ENCODE data around the gene RALGAPB.

RALGAPB gene

GRCh38 chr20:38519426-38519825 is 46.8 kb downstream of the RALGAPB start:
- H3K14ac ChIP-seq (ENCODE audit: low read length in 2 of 2): no peak overlapping the region
- H2BK5ac ChIP-seq (ENCODE audit: low read depth, low read length, poor library complexity, severe bottlenecking): no peak overlapping the region
- DNase-seq: no peak
- no peak overlapping the region for H2BK120ac ChIP-seq (ENCODE audit: low read depth, low read length)
- no peak overlapping the region for H3K18ac ChIP-seq (ENCODE audit: low read depth in 1 of 2, low read length in 2 of 2)
- H3K36me3 ChIP-seq (ENCODE audit: control insufficient read depth in 1 of 2, insufficient read depth in 2 of 2, low read depth in 1 of 2, low read length in 2 of 2): peaks cover 13 to 54% of the 10 kb centered on the region in 2 experiments
- H3K4me3 ChIP-seq (ENCODE audit: insufficient read depth in 1 of 2, low read depth in 1 of 2, low read length in 2 of 2): no peak overlapping the region
- no peak overlapping the region for H3K23ac ChIP-seq (ENCODE audit: low read length in 2 of 2)
- H4K8ac ChIP-seq (ENCODE audit: low read length): no peak overlapping the region
- no peak overlapping the region for H2AFZ ChIP-seq (ENCODE audit: low read depth, low read length)
- no peak overlapping the region for H2BK12ac ChIP-seq (ENCODE audit: low read length in 2 of 2)
- no peaks in the 10 kb centered on the region for H3K27me3 ChIP-seq (ENCODE audit: control insufficient read depth in 1 of 2, insufficient read depth in 1 of 2, low read length in 2 of 2)
- no peak overlapping the region for H2AK5ac ChIP-seq (ENCODE audit: low read length, severe bottlenecking)
- H4K91ac ChIP-seq (ENCODE audit: low read length): no peak overlapping the region
- no peaks in the 10 kb centered on the region for H3K4me1 ChIP-seq (ENCODE audit: control insufficient read depth, insufficient read depth, low read depth, low read length)
- 100% methylated on average over 1 of the region's 1 CpG for WGBS
- H3K4me2 ChIP-seq (ENCODE audit: low read length, poor library complexity, severe bottlenecking): no peak overlapping the region
- H3K27ac ChIP-seq (ENCODE audit: low read length, poor library complexity, severe bottlenecking): no peak overlapping the region
- peaks cover 11% of the 10 kb centered on the region for H3K79me1 ChIP-seq (replicated peaks; ENCODE audit: low read length, poor library complexity, severe bottlenecking)
- no peak overlapping the region for H3K4ac ChIP-seq (ENCODE audit: low read depth in 1 of 2, low read length in 2 of 2)
- H3K9ac ChIP-seq (ENCODE audit: low read length): no peak overlapping the region
- no peak overlapping the region for H2BK15ac ChIP-seq (ENCODE audit: low read depth, poor library complexity, severe bottlenecking)
- no peaks in the 10 kb centered on the region for H3K9me3 ChIP-seq (ENCODE audit: control insufficient read depth, low read length)

DNA sequence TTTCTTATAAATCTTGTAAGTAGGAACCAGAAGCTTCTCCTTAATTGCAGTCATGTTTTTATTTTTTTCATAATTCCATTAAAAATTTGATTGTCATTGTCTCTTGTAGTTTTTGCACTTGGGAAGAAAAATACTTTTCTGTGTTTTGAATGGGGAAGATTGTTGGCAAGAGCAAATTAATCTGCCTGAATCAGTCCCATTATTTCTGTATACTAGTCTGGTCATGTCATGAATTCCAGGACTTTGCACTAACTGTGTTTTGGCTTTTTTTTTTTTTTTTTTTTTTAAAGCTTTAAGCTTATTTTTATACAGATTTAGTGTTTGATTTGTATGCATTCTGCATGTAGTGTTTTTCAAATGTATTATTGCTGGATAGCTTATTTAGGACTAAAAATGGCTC is 47.6 kb downstream of the RALGAPB start:
- no peak overlapping the region for H3K18ac ChIP-seq (ENCODE audit: low read depth in 1 of 2, low read length in 2 of 2)

GRCh38 chr20:38523697-38524096 is 51.1 kb downstream of the RALGAPB start:
- no peak overlapping the region for H3K4me2 ChIP-seq (ENCODE audit: low read length, poor library complexity, severe bottlenecking)
- H2BK120ac ChIP-seq (ENCODE audit: low read depth, low read length): no peak overlapping the region
- no peak overlapping the region for H3K27ac ChIP-seq (ENCODE audit: low read length, poor library complexity, severe bottlenecking)
- no peaks in the 10 kb centered on the region for H3K4me1 ChIP-seq (ENCODE audit: control insufficient read depth, insufficient read depth, low read depth, low read length)
- 91% methylated on average over 1 of the region's 1 CpG for WGBS
- H3K36me3 ChIP-seq (ENCODE audit: control insufficient read depth in 1 of 2, insufficient read depth in 2 of 2, low read depth in 1 of 2, low read length in 2 of 2): peaks cover 13 to 62% of the 10 kb centered on the region in 2 experiments
- peaks cover 9% of the 10 kb centered on the region for H3K79me1 ChIP-seq (replicated peaks; ENCODE audit: low read length, poor library complexity, severe bottlenecking)
- H4K8ac ChIP-seq (ENCODE audit: low read length): no peak overlapping the region
- H2BK5ac ChIP-seq (ENCODE audit: low read depth, low read length, poor library complexity, severe bottlenecking): no peak overlapping the region
- no peak overlapping the region for H3K9ac ChIP-seq (ENCODE audit: low read length)
- no peak overlapping the region for H4K91ac ChIP-seq (ENCODE audit: low read length)
- H3K4me3 ChIP-seq (ENCODE audit: insufficient read depth in 1 of 2, low read depth in 1 of 2, low read length in 2 of 2): no peak overlapping the region
- H3K27me3 ChIP-seq (ENCODE audit: control insufficient read depth in 1 of 2, insufficient read depth in 1 of 2, low read length in 2 of 2): no peaks in the 10 kb centered on the region
- H2AK5ac ChIP-seq (ENCODE audit: low read length, severe bottlenecking): no peak overlapping the region
- no peak overlapping the region for H2BK12ac ChIP-seq (ENCODE audit: low read length in 2 of 2)
- no peaks in the 10 kb centered on the region for H3K9me3 ChIP-seq (ENCODE audit: control insufficient read depth, low read length)
- no peak overlapping the region for H3K23ac ChIP-seq (ENCODE audit: low read length in 2 of 2)
- H3K14ac ChIP-seq (ENCODE audit: low read length in 2 of 2): no peak overlapping the region
- DNase-seq: peak; percentile 45
- no peak overlapping the region for H2BK15ac ChIP-seq (ENCODE audit: low read depth, poor library complexity, severe bottlenecking)
- no peak overlapping the region for H2AFZ ChIP-seq (ENCODE audit: low read depth, low read length)
- no peak overlapping the region for H3K18ac ChIP-seq (ENCODE audit: low read depth in 1 of 2, low read length in 2 of 2)
- H3K4ac ChIP-seq (ENCODE audit: low read depth in 1 of 2, low read length in 2 of 2): no peak overlapping the region

More for the DNA sequence above, 47.6 kb downstream of the RALGAPB start:
- no peak overlapping the region for H3K23ac ChIP-seq (ENCODE audit: low read length in 2 of 2)
- H3K9ac ChIP-seq (ENCODE audit: low read length): no peak overlapping the region
- H2BK15ac ChIP-seq (ENCODE audit: low read depth, poor library complexity, severe bottlenecking): no peak overlapping the region
- no peak overlapping the region for H2AK5ac ChIP-seq (ENCODE audit: low read length, severe bottlenecking)
- no peak overlapping the region for H2BK12ac ChIP-seq (ENCODE audit: low read length in 2 of 2)
- H3K4me1 ChIP-seq (ENCODE audit: control insufficient read depth, insufficient read depth, low read depth, low read length): no peaks in the 10 kb centered on the region
- H2BK120ac ChIP-seq (ENCODE audit: low read depth, low read length): no peak overlapping the region
- no peak overlapping the region for H2AFZ ChIP-seq (ENCODE audit: low read depth, low read length)
- peaks cover 13 to 57% of the 10 kb centered on the region in 2 experiments for H3K36me3 ChIP-seq (ENCODE audit: control insufficient read depth in 1 of 2, insufficient read depth in 2 of 2, low read depth in 1 of 2, low read length in 2 of 2)
- no peak overlapping the region for H4K91ac ChIP-seq (ENCODE audit: low read length)
- no peak overlapping the region for H2BK5ac ChIP-seq (ENCODE audit: low read depth, low read length, poor library complexity, severe bottlenecking)
- H3K14ac ChIP-seq (ENCODE audit: low read length in 2 of 2): no peak overlapping the region
- no peak overlapping the region for H3K4me3 ChIP-seq (ENCODE audit: insufficient read depth in 1 of 2, low read depth in 1 of 2, low read length in 2 of 2)
- no peaks in the 10 kb centered on the region for H3K27me3 ChIP-seq (ENCODE audit: control insufficient read depth in 1 of 2, insufficient read depth in 1 of 2, low read length in 2 of 2)
- no peak overlapping the region for H3K4me2 ChIP-seq (ENCODE audit: low read length, poor library complexity, severe bottlenecking)
- no peak for DNase-seq
- H3K79me1 ChIP-seq (replicated peaks; ENCODE audit: low read length, poor library complexity, severe bottlenecking): peaks cover 7% of the 10 kb centered on the region
- no peaks in the 10 kb centered on the region for H3K9me3 ChIP-seq (ENCODE audit: control insufficient read depth, low read length)
- no peak overlapping the region for H3K4ac ChIP-seq (ENCODE audit: low read depth in 1 of 2, low read length in 2 of 2)
- no peak overlapping the region for H4K8ac ChIP-seq (ENCODE audit: low read length)
- no peak overlapping the region for H3K27ac ChIP-seq (ENCODE audit: low read length, poor library complexity, severe bottlenecking)

DNA sequence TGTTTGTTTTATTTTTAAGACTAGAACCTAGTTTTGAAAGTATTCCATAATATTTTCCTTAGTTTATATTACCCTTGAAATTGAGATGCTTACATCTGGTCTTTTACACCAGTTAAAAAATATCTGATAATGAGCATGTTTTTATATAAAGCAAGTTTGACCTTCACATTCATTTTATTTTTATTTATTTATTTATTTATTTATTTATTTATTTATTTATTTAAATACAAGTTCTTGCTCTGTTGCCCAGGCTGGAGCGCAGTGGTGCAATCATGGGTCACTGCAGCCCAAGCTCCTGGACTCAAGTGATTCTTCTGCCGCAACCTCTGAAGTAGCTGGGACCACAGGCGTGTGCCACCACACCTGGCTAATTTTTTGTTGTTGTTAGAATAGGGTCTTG is 55.5 kb downstream of the RALGAPB start:
- Histone ChIP-seq H3K36me3 (ENCODE audit: control insufficient read depth in 1 of 2, insufficient read depth in 2 of 2, low read depth in 1 of 2, low read length in 2 of 2) (peaks cover 13 to 76% of the 10 kb centered on the region in 2 experiments), H2BK12ac (ENCODE audit: low read length in 2 of 2) (no peak overlapping the region), H3K4me3 (ENCODE audit: insufficient read depth in 1 of 2, low read depth in 1 of 2, low read length in 2 of 2) (no peak overlapping the region), H3K79me1 (replicated peaks; ENCODE audit: low read length, poor library complexity, severe bottlenecking) (peaks cover 6% of the 10 kb centered on the region), H2AK5ac (ENCODE audit: low read length, severe bottlenecking) (no peak overlapping the region), H3K9ac (ENCODE audit: low read length) (no peak overlapping the region), H3K4me1 (ENCODE audit: control insufficient read depth, insufficient read depth, low read depth, low read length) (no peaks in the 10 kb centered on the region), H4K8ac (ENCODE audit: low read length) (no peak overlapping the region), H3K18ac (ENCODE audit: low read depth in 1 of 2, low read length in 2 of 2) (no peak overlapping the region), H3K4ac (ENCODE audit: low read depth in 1 of 2, low read length in 2 of 2) (no peak overlapping the region), H2BK120ac (ENCODE audit: low read depth, low read length) (no peak overlapping the region), H2BK15ac (ENCODE audit: low read depth, poor library complexity, severe bottlenecking) (no peak overlapping the region), H3K27me3 (ENCODE audit: control insufficient read depth in 1 of 2, insufficient read depth in 1 of 2, low read length in 2 of 2) (no peaks in the 10 kb centered on the region), H4K91ac (ENCODE audit: low read length) (no peak overlapping the region), H3K4me2 (ENCODE audit: low read length, poor library complexity, severe bottlenecking) (no peak overlapping the region), H3K27ac (ENCODE audit: low read length, poor library complexity, severe bottlenecking) (no peak overlapping the region), H2BK5ac (ENCODE audit: low read depth, low read length, poor library complexity, severe bottlenecking) (no peak overlapping the region), H2AFZ (ENCODE audit: low read depth, low read length) (no peak overlapping the region), H3K14ac (ENCODE audit: low read length in 2 of 2) (no peak overlapping the region), H3K23ac (ENCODE audit: low read length in 2 of 2) (no peak overlapping the region), H3K9me3 (ENCODE audit: control insufficient read depth, low read length) (no peaks in the 10 kb centered on the region)
- WGBS: 100% methylated on average over 3 of the region's 3 CpGs
- DNase-seq: no peak
